Urothelium cell line (cell line): ENCODE data around the gene NSRP1.
"Not testable (repeated sequence)": the region's sequence is repeated elsewhere in the genome, so short reads cannot be mapped to it uniquely, and the experiment has no call there.

Experiments
- DNase-seq: peaks from one replicate; pipeline ENCODE4 v3.0.0; 2011; ENCODE audit warnings: low spot score, mixed read lengths
- FAIRE-seq: peaks from 2 replicates; lab custom pipeline; 2011; peaks lifted over from hg19 to GRCh38; lab: Jason Lieb, UNC

Gene NSRP1

DNA sequence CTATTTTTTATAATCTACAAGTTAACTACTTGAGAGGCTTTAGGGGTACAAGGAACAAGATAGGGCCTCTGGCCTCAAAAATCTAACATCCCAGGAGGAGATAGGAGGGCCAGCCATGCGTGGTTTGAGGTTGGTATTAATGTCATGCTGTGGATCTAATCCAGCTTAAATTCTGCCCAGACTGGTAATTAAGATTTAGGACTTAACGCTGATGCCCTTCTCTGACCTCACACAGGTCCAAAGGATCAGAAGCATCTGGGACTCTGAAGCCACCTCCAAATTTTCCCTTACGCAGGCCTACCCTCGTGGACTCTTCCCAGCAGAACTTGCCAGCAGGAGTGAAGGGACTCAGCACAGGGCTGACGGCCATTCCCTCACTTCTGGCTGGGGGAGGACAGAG lies 103.8 kb downstream of the NSRP1 start:
- DNase-seq (no peak), FAIRE-seq (no peak)

DNA sequence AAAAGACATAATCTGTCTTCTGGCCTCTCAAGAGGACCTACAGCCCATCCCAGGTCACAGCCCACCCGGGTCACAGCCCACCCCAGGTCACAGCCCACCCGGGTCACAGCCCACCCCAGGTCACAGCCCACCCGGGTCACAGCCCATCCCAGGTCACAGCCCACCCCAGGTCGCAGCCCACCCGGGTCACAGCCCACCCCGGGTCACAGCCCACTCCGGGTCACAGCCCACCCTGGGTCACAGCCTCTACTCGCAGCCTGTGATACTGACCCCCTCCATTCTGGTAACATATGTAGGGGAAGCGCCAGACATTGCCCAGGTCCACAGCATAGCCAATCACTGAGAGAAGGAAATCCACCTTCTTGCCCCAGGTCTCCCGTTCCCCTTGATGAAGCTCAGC lies 104.7 kb downstream of the NSRP1 start:
- DNase-seq, result no peak
- FAIRE-seq, result no peak

DNA sequence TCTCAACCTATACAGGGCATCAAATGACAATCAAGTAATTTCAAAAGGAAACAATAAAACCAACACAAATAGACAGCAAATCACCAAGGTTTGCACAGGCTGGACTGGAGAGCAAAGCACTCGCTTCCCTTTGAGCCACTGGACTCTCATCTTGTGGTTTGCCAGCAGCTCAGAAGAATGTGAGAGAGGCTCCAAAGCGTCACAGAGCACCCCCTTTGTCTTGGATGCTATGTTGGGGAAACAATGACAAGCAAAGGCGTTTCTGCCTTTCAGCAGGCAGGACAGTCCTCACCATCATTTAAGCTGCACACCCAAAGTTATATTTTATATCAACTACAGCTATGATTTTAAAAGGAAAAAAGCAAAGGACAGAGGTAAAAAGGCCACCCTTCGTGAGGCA lies 105.6 kb downstream of the NSRP1 start:
- DNase-seq, result no peak
- no peak for FAIRE-seq

DNA sequence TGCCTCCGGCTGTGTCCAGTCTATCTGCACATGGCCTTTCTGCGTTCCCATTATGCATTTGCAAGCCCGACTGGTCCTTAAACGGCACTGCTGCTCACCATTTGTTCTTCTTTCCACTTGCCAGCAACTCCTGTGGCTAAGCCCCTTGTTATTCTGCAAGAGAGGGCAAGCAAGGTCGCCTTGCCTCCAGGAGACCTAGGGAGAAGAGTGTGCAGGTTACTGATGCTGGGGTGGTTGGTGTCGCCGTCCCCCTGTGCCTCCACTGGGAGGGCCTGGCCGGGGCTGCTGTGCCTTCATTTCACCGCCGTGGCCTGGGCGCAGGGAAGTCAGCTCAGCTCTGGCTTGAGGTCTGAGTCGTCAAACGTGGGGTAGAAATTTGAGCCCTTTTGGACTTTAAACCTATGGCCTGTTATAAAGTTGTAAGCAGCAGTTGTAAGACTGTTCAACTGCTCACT lies 106.1 kb downstream of the NSRP1 start:
- FAIRE-seq (no peak), DNase-seq (no peak)

DNA sequence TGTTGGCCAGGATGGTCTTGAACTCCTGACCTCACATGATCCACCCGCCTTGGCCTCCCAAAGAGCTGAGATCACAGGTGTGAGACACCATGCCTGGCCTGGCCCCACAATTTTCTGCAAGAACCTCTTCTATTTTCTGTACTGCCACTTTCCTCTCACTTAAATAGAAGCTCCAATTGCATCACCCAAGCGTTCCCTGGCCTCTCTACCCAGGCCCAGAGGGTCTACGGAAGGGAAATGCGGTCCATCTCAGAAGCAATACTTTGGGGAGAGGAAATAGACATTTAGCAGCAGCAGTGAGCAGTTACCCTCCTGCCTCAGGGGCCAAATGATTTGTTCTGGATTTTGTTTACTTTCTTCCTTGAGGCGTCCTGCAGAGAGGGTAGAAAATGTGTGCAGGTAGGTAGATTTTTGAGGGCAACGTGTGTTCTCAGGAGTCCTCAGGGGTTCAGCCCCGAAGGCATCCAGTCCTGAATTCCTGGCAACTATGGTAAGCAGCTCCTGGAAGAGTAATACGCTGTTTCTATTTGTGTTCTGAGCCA lies 107.9 kb downstream of the NSRP1 start:
- FAIRE-seq (no peak), DNase-seq (no peak)

DNA sequence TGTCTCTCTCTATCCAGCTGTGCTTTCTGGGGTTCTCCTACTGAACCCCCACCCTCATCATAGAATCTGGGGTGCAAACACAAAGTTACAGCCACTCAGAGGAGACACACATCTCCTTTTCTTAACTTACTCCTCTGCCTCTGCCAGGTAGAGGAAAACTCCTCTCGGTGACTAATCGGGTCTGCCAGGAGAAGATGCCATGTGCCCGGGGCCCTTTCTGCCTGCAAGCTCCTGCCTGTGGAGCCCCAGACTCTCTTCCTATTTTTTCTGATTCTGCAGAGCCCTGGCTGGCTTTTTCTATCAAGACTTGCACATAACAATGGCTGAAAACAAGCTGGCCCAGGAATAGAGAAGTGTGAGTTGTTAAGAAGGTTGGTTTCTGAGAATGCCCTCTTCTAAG lies 108.5 kb downstream of the NSRP1 start:
- no peak for FAIRE-seq
- no peak for DNase-seq

DNA sequence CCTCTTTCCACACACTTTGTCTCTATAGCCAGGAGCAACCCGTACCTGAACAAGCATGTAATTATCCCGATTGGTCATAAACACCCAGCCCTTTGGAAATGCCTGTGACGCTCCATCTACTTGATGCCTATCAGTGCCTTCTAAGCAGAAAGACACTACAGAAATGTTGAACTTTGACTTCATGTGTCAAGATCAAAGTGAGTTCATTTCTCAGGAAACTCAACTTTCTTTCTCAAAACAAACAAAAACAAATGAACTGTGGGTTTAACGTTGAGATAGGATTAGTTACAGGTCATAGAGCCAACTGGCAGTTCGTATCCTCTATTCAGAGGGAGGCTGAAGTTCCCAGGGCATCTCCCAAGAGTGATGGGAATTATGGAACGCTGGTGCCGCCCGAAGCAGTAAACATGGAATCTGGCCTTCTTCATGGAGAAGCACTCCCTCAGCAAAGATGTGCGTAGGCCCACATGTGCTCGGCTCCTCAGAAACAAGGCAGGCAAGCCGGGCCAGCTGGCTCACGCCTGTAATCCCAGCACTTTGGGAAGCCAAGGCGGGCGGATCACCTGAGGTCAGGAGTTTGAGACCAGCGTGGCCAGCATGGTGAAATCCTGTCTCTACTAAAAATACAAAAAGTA lies 109.4 kb downstream of the NSRP1 start:
- no peak for FAIRE-seq
- no peak for DNase-seq

DNA sequence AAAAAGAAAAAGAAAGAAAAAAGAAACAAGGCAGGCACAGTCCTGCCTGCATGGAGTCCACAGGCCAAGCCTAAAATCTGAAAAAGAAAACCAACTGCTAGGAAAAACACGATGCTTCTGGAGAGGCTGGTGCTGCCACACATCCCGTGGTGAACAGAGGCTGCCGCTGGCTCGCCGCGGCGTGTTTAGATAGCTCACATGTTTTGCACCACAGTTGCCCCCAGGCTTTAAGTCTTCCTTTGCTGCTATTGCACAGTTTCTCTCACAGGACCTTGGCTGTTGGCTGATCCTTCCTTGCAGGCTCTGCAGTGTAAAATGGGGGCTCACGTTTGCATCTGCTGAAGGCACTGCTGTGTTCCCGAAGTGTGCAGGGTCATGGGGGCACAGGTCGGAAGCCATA lies 110.3 kb downstream of the NSRP1 start:
- FAIRE-seq (no peak), DNase-seq (no peak)

DNA sequence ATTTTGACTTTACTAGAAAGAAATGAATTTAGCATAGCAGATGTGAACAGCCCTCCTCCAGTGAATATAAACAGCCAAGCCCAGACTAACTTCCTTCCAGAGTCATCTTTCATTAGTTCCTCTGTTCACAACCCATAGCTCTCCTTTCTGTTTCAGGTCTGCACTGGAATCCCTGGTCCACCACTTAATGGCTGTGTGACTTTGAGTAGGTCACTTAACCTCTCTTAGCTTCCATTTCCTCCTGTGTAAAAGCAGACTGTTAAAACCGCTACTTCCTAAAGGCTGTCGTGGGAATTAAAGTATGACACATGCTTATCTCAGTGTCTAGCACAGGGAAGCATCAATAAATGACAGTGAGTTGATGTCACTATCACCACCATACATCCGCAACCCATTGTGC lies 111.4 kb downstream of the NSRP1 start:
- DNase-seq (no peak), FAIRE-seq (no peak)

DNA sequence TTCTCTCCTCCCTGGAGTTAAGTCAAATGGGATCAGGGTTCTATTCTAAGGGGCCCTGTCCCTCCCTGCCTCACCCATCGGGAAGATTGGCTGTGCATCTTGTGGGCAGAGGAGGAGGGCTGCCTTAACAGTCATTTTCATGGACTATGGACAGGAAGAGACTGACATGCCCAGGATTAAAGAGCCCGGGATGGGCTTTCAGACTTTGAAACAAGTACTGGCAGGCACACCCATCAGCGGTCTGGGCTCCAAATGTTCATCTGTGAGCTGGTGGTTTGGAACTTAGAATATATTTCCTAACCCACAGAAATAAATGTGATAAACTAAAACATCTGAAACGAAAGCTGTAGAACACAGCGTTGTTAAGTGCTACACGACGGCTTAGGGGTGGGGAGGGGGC lies 112.4 kb downstream of the NSRP1 start:
- FAIRE-seq, result no peak
- no peak for DNase-seq

DNA sequence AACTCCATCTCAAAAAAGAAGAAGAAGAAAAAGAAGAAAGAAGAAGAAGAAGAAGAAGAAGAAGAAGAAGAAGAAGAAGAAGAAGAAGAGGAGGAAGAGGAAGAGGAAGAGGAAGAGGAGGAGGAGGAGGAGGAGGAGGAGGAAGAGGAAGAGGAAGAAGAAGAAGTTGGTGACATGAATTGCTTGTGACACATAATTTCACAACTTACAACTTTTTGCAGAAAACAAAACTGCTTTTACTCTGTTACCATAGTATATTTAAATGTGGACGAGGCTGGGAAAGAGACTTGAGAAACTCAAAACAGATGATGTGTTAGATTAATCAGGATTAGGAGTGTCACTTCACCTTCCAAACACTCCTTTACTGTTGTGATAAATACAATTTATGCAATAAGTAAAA lies 113.4 kb downstream of the NSRP1 start:
- DNase-seq, FAIRE-seq: not testable (repeated sequence)

DNA sequence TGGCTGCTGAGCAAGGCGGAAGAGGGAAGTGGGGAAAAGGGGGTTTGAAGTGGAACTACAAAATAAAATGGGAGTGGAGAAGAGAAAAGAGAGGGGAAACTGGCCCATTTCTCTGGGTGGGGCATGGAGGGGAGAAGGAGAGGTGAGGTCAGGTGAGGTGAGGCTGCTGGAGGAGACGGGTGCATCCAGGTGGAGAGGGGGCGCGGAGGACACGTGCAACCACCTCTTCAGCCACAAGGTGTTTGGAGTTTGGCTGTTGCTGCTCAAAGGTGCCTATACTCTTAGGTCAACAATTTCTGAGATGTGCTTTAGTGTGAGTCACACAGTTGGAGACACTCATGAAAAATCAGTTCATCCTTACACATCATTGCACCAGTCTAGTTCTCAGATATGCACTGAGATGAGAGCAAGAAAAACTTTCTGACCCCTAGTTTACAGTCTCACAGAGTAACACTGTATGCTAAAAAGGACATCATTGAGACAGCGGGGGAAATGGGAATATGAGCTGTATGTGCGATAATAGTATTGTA lies 114.0 kb downstream of the NSRP1 start:
- no peak for FAIRE-seq
- no peak for DNase-seq

DNA sequence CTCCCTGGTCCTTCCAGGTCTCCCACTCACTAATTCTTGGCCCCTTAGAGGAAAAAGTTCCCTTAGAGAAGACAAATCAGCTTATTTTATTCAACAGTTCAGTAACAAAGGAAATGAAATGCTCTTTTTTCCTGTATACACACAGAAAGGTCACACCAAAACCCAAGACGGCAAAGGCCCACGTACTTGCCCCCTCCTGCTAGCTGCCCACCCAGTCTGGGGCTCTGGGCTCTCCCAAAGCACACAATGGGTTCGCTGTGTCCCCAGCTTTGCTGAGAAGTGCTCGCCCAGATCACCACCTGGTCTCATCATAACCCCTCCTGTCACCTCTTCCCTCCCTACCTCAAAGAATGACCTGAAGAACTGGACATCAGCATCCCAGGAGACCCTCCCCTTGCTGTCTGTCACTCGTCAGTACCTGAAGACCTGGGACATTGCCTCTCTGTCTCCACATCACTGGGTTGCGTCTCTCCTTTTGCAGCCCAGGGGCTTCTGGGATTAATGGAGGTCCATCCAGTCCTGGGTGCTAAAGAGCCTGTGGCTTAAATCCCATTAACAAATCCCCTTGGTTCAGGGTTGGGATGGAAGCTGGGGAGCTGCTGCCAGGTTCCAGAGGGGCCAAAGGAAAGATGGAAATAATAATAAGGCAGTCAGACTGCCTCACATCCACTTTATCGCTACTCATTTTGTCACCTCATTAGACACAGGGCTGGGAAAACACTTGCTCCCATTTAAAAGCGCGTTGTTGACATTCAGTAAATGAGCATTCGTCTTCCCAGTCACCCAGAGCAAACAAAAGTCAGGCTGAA lies 115.6 kb downstream of the NSRP1 start:
- DNase-seq (no peak), FAIRE-seq (no peak)

DNA sequence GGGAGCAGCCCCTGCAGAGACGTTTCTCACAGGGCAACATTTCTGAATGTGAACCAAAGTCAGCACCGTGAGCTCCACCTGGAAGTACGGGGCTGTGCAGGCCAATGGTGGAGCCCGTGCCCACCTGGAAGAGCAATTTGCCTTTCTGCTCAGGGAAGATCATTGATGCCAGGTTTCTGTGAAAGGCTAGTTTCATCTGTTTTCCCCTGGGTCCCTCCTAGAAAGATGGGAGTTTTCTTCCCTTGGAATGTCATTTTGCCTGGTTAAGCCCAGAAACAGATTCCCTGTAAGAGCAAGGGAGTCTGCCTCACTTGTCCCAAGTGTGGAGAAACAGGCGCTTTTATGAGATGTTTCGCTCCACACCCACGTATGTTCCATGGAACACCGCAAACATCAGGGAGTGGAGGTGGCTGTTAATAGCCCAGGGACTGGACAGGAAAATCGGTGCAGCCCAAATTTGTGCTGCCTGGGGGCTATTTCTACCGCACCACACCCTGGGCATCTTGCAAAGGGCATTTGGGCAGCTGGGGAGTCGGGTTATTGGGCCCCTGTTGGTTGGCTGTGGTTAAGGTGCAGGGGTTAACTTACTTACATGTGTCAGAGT lies 116.3 kb downstream of the NSRP1 start:
- no peak for FAIRE-seq

DNA sequence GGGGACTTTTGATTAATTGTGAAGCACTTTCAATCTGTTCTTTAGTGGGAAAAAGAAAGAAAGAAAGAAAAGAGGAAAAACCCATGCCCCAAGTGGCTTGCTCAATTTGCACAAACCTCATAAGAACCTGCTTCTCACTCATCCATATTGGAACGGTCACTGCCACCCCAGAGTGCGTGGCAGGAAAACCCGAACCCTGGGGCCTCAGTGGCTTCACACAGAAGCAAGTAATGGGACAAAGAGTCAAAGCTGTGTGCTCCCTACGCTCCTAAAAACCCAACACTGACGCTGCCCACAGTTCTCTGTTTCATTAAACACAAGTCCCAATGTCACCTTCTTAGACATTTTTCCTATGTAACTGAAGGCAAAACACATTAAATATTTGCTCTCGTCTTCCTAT lies 117.7 kb downstream of the NSRP1 start:
- DNase-seq (no peak), FAIRE-seq (no peak)

More for the DNA sequence above, 116.3 kb downstream of the NSRP1 start:
- DNase-seq, result no peak

DNA sequence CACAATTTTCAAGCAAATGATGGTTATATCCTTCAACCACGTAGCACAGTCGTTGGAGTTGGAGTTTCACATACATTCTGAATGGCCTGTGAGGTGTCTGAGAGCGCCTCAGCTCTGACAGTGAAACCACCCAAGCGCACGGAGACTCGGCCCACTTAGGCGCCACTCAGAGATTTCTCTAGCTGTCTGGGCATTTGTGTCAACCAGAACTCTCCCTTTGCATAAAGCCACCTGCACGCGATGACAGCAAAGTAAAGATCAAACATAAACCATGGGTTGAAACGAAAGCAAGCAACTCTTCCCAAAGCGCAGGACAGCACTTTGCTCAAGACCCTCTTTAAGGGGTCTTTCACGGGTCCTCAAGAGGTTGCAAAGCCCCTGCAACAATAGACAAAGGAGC lies 118.3 kb downstream of the NSRP1 start:
- no peak for FAIRE-seq
- DNase-seq, result no peak

DNA sequence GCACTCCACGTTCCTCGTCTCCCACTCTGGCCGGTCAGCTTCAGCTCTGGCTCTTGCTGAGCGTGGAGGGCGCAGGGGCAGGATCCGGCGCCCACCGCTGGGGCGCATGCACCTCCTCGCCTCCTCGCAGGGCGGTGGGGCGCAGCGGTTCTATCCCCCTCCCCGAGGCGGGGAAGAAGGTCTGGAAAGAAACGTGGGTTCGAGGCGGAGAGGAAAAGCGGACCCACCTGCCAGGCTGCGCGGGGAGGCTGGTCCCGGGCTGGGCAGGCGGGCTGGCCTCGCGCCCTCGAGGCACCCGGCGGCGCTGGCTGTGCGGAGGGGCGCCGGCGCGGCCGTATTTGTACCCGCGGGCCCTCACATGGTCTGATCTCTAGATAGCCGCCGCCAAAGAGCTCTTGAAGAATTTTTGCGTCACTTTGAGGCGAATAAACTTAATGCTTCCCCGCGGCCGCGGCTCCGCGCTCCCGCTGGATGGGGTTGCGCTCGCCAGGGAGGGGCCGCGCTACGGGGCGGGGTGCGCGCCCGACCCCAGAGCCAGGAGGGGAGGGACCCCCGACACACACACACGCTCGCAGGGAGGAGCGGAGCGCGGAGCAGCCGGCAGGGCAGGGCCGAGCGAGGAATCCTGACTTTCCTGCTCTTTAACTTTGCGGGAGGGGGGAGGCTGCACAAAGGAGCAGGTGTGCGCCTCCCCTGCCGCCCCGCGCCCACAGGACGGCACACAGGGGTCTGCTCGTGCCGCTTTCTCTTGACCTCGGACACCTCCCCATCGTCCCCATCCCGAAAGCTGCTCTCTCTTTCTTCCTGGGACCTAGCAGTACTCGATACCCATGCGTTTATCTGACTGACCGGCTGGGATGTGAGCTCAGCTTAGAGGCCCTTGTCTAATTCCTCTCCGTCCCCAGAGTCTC lies 119.0 kb downstream of the NSRP1 start, which contains the start of gene SLC6A4:
Gene SLC6A4 (minus strand): TSS at position 312 of the 911 bp plus-strand sequence. CDS start 13,739 bp downstream, outside the sequence.
- FAIRE-seq, result no peak
- no peak for DNase-seq
